GM21515 (cell line): Measurements from ENCODE around the gene SRRM2.

Experiments
- ATAC-seq: cut with Tn5 transposase; IDR thresholded peaks from one replicate; pipeline ENCODE4 v1.9.1; 2021; ENCODE audit not compliant: unreplicated experiment

Gene SRRM2

DNA sequence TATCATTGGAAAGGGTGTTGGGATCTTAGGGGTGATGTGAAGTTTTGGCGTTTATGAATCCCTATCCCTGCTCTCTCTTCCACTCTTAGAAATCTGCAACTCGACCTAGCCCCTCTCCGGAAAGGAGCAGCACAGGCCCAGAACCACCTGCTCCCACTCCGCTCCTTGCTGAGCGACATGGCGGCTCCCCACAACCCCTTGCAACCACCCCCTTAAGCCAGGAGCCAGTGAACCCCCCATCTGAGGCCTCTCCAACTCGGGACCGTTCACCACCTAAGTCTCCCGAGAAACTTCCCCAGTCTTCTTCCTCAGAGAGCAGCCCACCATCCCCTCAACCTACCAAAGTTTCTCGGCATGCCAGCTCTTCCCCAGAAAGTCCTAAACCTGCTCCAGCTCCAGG lies 9.0 kb downstream of the SRRM2 start:
- no peak for ATAC-seq

DNA sequence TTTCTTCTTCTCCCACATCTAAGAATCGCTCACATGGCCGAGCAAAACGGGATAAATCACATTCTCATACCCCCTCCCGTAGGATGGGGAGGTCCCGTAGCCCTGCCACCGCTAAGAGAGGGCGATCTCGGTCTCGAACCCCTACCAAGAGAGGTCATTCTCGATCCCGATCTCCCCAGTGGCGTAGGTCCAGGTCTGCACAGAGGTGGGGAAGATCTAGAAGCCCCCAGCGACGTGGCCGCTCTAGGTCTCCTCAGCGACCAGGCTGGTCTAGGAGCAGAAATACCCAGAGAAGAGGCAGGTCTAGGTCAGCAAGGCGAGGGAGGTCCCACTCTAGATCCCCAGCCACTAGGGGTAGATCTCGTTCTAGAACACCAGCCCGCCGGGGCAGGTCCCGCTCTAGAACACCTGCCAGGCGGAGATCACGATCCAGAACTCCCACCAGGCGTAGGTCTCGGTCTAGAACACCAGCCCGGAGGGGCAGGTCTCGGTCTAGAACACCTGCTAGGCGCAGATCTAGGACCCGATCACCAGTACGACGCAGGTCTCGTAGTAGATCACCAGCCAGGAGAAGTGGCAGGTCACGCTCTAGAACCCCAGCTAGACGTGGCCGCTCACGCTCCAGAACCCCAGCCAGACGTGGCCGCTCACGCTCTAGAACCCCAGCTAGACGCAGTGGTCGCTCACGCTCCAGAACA lies 9.6 kb downstream of the SRRM2 start:
- ATAC-seq = no peak

- ATAC-seq = no peak
Measured at GRCh38 chr16:2762711-2763110, 10.3 kb downstream of the SRRM2 start.

DNA sequence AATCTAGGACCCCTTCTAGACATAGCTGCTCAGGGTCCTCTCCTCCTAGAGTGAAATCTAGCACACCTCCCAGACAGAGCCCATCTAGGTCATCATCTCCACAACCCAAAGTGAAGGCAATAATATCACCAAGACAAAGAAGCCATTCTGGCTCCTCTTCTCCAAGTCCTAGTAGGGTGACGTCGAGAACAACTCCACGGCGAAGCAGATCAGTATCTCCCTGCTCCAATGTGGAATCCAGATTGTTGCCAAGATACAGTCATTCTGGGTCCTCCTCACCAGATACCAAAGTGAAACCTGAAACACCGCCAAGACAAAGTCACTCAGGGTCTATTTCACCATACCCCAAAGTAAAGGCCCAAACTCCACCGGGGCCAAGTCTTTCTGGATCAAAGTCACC lies 10.7 kb downstream of the SRRM2 start:
- ATAC-seq = no peak

GRCh38 chr16:2764718-2765117 lies 12.3 kb downstream of the SRRM2 start:
- ATAC-seq = no peak

DNA sequence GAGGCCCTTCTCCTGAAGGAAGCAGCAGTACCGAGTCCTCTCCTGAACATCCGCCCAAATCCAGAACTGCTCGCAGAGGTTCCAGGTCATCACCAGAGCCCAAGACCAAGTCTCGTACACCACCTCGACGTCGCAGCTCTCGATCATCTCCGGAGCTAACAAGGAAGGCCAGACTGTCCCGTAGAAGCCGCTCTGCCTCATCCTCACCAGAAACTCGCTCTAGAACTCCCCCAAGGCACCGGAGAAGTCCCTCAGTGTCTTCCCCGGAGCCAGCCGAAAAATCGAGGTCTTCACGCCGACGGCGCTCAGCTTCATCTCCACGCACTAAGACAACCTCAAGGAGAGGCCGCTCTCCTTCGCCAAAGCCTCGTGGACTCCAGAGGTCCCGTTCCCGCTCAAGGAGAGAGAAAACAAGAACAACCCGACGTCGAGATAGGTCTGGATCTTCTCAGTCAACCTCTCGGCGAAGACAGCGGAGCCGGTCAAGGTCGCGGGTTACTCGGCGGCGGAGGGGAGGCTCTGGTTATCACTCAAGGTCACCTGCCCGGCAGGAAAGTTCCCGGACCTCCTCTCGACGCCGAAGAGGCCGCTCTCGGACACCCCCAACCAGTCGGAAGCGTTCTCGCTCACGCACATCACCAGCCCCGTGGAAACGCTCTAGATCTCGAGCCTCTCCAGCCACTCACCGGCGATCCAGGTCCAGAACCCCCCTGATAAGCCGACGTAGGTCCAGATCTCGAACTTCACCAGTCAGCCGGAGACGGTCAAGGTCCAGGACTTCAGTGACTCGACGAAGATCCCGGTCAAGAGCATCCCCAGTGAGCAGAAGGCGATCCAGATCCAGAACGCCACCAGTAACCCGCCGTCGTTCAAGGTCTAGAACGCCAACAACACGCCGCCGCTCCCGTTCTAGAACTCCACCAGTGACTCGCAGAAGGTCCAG lies 13.3 kb downstream of the SRRM2 start:
- ATAC-seq = no peak

DNA sequence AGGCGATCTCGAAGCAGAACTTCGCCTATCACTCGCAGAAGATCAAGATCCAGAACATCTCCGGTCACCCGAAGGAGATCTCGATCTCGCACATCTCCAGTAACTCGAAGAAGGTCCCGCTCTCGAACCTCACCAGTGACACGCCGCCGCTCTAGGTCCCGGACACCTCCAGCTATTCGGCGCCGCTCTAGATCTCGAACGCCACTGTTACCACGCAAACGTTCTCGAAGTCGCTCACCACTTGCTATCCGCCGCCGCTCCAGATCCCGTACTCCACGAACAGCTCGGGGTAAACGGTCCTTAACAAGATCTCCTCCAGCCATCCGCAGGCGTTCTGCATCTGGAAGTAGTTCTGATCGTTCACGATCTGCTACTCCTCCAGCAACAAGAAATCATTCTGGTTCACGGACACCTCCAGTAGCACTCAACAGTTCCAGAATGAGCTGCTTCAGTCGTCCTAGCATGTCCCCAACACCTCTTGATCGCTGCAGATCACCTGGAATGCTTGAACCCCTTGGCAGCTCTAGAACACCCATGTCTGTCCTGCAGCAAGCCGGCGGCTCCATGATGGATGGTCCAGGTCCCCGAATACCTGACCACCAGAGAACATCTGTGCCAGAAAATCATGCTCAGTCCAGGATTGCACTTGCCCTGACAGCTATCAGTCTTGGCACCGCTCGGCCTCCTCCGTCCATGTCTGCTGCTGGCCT lies 14.1 kb downstream of the SRRM2 start:
- no peak for ATAC-seq

- no peak for ATAC-seq
Measured at GRCh38 chr16:2767140-2767731, 14.8 kb downstream of the SRRM2 start.

DNA sequence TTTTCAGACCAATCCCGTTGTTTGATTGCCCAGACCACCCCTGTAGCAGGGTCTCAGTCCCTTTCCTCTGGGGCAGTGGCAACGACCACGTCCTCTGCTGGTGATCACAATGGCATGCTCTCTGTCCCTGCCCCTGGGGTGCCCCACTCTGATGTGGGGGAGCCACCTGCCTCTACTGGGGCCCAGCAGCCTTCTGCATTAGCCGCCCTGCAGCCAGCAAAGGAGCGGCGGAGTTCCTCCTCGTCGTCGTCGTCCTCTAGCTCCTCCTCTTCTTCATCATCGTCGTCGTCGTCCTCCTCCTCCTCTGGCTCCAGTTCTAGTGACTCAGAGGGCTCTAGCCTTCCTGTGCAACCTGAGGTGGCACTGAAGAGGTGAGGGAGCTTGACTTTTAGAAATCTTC lies 15.5 kb downstream of the SRRM2 start:
- no peak for ATAC-seq

DNA sequence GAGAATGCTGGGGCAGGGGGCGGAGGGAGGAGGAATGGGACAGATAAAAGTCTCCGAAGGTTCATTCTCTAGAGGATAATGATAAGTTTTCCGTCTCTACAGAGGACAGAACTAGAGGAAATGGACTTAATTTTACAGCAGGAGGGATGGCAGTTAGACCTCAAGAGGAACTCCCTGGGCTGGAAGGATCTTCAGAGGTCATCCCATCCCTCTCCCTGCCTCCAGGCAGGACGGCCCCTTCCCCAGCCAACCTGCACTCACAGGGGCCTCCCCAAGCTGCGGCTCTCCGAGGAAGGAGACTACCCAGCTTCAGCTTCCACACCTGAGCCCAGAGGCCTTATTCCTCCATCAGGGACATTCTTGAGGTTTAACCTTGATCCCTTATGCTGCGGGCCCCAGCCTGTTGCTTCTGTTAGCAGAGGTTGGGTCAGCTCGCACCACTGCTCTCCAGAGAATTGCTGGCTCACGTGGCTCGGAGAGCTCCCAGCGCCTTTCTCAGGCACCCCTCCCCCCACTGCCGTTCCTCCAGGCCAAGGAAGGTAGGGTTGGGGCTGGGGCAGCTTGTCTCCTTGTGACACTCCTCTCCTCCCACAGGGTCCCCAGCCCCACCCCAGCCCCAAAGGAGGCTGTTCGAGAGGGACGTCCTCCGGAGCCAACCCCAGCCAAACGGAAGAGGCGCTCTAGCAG lies 16.1 kb downstream of the SRRM2 start:
- no peak for ATAC-seq

DNA sequence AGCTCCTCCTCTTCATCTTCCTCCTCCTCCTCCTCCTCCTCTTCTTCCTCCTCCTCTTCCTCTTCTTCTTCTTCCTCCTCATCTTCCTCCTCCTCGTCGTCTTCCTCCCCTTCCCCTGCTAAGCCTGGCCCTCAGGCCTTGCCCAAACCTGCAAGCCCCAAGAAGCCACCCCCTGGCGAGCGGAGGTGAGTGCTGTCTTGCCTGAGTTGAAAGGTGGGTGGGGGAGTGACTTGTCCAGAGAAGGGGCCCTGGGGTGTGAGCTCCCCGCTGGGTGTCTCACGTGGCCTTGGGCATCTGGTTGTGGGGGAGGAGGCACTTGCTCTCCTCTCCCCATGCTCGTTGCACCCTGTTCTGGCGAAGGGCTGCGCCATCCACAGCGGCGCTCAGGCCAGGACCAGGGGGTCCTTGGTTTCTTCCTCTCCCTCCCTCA lies 16.7 kb downstream of the SRRM2 start:
- no peak for ATAC-seq

- no peak for ATAC-seq
Measured at GRCh38 chr16:2769675-2770056, 17.2 kb downstream of the SRRM2 start.

DNA sequence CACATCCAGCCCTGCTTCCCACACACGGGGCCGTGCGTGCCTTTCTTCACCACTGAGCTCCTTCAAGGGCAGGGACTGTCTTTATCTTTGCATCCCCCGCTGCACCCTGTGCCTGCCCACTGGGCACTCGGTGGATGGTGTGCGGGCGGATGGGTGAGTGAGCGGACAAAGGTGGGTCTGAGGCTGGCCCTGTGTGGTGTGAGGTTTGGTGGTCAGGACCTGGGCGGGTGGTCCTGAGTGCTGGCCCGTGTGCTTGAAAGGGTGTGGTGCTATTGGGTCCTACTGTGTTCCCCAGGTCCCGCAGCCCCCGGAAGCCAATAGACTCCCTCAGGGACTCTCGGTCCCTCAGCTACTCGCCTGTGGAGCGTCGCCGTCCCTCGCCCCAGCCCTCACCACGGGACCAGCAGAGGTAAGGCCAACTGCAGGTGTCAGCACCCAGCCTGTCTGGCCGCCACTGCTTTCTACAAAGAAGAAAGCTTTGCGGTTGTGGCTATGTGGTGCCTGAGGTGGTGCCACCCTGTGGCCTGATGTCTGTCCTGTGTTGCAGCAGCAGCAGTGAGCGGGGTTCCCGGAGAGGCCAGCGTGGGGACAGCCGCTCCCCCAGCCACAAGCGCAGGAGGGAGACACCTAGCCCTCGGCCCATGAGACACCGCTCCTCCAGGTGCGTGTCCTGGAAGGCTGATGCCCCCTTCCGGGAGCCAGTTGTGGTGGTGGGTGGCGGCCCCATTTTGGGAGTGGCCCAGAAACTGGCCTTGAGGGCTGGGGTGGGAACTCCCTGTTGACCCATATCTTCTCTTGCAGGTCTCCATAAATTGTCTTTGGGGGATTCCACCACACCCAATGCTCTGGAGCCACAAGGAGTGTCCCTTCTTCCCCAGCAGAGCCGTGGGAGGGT lies 17.9 kb downstream of the SRRM2 start:
- ATAC-seq = no peak

DNA sequence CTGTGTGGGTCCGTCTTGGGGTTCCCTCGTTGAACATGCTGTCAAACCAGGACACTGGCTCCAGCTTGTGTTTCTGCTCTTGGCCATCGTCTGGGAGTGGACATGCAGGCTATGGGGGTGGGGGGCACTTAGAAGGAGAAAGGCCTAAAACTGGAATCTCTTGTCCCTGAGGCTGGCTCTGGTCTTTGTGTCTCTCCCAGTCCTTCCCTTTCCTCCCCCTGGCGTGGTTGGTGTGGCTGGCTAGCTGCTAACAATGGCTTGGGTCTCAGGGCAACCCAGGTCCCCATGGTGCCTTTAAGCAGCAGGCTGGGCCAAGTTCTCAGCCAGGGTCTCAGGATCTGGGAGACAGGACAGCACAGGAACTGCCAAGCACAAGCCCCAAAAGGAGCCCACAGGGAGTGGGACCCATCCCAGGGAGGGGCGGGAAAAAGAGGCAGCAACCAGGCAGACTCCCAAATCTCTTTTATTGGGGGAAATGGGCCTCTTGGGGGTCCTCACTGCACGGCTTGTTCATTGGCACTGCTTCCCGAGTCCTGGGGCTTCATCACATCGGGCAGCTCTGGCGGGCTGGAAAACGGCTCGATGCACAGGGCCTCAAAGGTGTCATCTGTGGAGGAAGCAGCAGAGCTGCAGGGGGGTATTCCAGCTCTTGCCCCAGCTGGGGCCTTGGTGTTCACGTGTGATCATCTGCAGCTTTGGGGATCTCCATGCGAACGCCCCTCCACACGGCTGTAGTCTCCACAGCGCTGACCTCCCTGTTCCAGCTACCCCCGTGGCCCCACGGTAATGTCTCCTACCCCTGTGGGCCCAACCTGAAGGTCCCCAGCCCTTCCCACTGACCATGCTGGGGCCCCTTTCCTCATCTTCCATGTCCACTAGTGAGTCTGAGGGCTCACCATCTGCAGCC lies 19.3 kb downstream of the SRRM2 start:
- no peak for ATAC-seq

DNA sequence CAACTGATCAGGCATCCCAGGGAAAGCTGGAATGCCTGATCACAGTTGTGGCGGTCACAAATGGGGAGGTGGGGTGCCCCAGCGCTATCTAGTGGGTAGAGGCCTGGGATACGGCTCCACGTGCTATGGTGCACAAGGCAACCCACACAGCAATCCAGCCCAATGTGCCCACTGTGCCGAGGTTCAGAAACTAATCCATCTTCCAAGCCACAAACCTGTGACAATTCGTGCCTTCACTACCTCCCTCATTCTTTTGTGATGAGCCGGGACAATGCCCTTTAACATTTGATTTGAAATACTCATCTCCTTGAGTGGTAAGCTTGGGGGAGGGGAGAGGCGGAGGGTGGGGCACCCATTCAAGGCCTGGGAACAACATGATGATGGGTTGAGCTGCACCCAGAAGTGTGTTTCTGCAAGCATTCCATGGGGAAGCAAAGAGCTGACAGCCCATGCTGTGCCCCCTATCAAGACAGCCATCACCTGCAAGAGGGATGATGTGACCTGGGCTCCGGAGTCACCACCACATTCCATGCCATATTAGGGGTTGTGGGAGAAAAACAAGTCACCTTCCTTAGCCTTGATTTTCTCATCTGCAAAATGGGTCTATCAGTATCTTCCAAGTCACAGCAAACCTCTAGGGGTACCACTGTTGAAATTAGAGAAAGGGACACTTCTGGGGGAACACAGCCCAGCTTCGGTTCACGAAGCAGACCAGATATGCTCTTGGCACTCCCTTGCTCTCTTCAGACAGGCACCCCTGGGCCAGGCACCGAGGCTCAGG lies 20.9 kb downstream of the SRRM2 start:
- no peak for ATAC-seq

GRCh38 chr16:2774161-2774891 lies 21.9 kb downstream of the SRRM2 start:
- ATAC-seq = no peak

DNA sequence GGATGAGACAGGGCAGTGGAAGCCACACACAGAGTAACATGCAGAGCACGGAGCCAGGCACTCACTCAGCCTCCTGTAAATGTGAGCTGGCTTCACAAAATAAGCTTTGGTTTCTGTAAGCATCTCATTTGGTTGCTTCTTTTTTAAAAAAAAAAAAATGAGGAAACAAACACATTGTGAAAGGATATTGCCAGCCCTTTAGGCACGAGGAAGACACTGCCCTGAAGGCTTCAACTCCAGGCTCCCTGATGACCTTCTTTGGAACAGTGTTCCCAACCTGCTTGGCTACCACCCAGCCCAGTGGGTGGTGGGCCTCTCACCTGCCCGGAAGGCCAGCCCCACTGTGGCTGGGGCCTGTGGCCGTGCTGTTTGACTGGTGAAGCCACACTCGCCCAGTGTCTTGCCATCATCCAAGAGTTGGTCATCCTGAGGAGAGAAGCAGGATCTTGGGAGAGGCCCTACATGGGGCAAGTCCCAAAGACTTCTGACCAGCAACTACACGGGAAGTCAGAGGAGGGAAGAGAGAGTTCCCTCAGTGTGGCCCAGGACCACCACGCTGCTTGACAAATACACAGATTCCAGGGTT lies 22.8 kb downstream of the SRRM2 start:
- no peak for ATAC-seq
